Body of pancreas (tissue), 4 donors: ENCODE data around the gene ALKAL2. TPM values are rescaled to one million over a fixed set of nuclear protein-coding genes. Genes with fewer than 3 reads are reported as not detected.

ENCODE experiments used
- ATAC-seq: fragments of 150-250 bp; one replicate; pipeline ENCODE4 v1.9.1; 2016
- DNase-seq, 4 donors: peaks; one replicate each; pipeline ENCODE4 v3.0.0-alpha.2; 2019
- H3K27ac ChIP-seq, 4 donors: fragments of 200-600 bp; sonication (generic); 1 replicate in 3 of 4; 2 replicates in 1 of 4; pipeline versions ENCODE4 v1.5.1 to v1.6.1; 2016 to 2019; ENCODE audit warnings: mild to moderate bottlenecking in 1 of 4, mixed read lengths in 1 of 4, moderate library complexity in 1 of 4
- H3K27me3 ChIP-seq, 2 donors: fragments of 200-600 bp; sonication (generic); one replicate each; pipeline ENCODE4 v1.6.0; 2016; ENCODE audit warnings: mild to moderate bottlenecking in 1 of 2
- H3K36me3 ChIP-seq, 2 donors: fragments of 200-600 bp; sonication (generic); replicated peaks in 1 of 2; 2 replicates each; pipeline ENCODE4 v1.5.1; 2016; ENCODE audit warnings: low read depth in 2 of 2; ENCODE audit not compliant: insufficient read depth in 1 of 2
- H3K4me1 ChIP-seq: fragments of 200-600 bp; sonication (generic); one replicate; pipeline ENCODE4 v1.6.0; 2016
- H3K4me3 ChIP-seq, 2 donors: fragments of 200-600 bp; sonication (generic); 1 replicate in 1 of 2; 2 replicates in 1 of 2; pipeline ENCODE4 v1.5.1; 2016 to 2019
- H3K9me3 ChIP-seq, 3 donors: fragments of 200-600 bp; sonication (generic); 1 replicate in 2 of 3; 2 replicates in 1 of 3; pipeline ENCODE4 v1.5.1; 2016
- CTCF ChIP-seq, 7 experiments: fragments of 450-650 bp in 4 of 7; fragments of 200-600 bp in 3 of 7; sonication (generic) in 3 of 7; IDR thresholded peaks; one replicate each; pipeline ENCODE4 v1.5.1; 2016 to 2019; ENCODE audit warnings: antibody characterized with exemption in 7 of 7
- POLR2A ChIP-seq, 3 donors: fragments of 450-650 bp; IDR thresholded peaks; one replicate each; pipeline ENCODE4 v1.6.1; 2016; ENCODE audit warnings: antibody characterized with exemption in 3 of 3, mild to moderate bottlenecking in 2 of 3
- WGBS, 2 donors: methylation state at CpG; one replicate each; pipeline ENCODE4 v1.1.5; 2017; 5-methylcytosine and 5-hydroxymethylcytosine counted together
- intact Hi-C: fragments of 100-400 bp; cut with DNase I; formaldehyde crosslinking; loops from one replicate; pipeline ENCODE4 v1.15.1; 2023
- total RNA-seq, 2 donors: library from RNA; depleted of rRNA; stranded (reverse); fragments of >200 nt; gene quantifications; one replicate each; pipeline ENCODE4 v1.1.0, GENCODE V29; 2016

ALKAL2 gene
- total RNA-seq, 2 donors from 2014 or later = 56.6 to 104 TPM

GRCh38 chr2:275466-275865 is 12.4 kb downstream of the ALKAL2 start:
- 66 to 69% methylated on average over 6 of the region's 6 CpGs for WGBS, 2 donors
- Histone ChIP-seq H3K9me3 (no peaks in the 10 kb centered on the region), H3K4me1 (peaks cover 70% of the 10 kb centered on the region), H3K4me3 (no peak overlapping the region), H3K36me3 (peaks cover 0 to 4% of the 10 kb centered on the region in 2 donors), H3K27me3 (no peaks in the 10 kb centered on the region), H3K27ac (peak overlapping the region in 2 of 4 donors; percentile 24 to 45)
- intact Hi-C loops = no loop called here
- no peak for TF ChIP-seq POLR2A (IDR thresholded peaks at IDR 0.05)
- TF ChIP-seq CTCF (IDR thresholded peaks at IDR 0.05) = no peak
- DNase-seq (no peak), ATAC-seq (no peak)

GRCh38 chr2:274503-274902 is 13.4 kb downstream of the ALKAL2 start:
- no peak overlapping the region for H3K4me3 ChIP-seq
- no peak overlapping the region for H3K27ac ChIP-seq
- H3K4me1 ChIP-seq = peaks cover 69% of the 10 kb centered on the region
- intact Hi-C loops = no loop called here
- H3K27me3 ChIP-seq = no peaks in the 10 kb centered on the region
- TF ChIP-seq POLR2A (IDR thresholded peaks at IDR 0.05) (no peak), CTCF (IDR thresholded peaks at IDR 0.05) (peak in 2 of 7 experiments; percentile 9 to 19)
- ATAC-seq (no peak), DNase-seq (no peak)
- peaks cover 0 to 4% of the 10 kb centered on the region in 2 donors for H3K36me3 ChIP-seq
- H3K9me3 ChIP-seq = no peaks in the 10 kb centered on the region
- whole genome bisulfite sequencing, 2 donors = 80 to 92% methylated on average over 3 of the region's 3 CpGs

- WGBS, 2 donors = 17 to 39% methylated on average over 6 of the region's 6 CpGs
- Histone ChIP-seq H3K27ac (peak overlapping the region in 1 of 4 donors; percentile 23), H3K27me3 (no peaks in the 10 kb centered on the region), H3K4me1 (peaks cover 65% of the 10 kb centered on the region), H3K9me3 (no peaks in the 10 kb centered on the region), H3K4me3 (no peak overlapping the region), H3K36me3 (peaks cover 0 to 2% of the 10 kb centered on the region in 2 donors)
- no peak for ATAC-seq
- no peak for TF ChIP-seq CTCF (IDR thresholded peaks at IDR 0.05)
- TF ChIP-seq POLR2A (IDR thresholded peaks at IDR 0.05) = no peak
- intact Hi-C loops = no loop called here
- DNase-seq = peak in 2 of 4 donors; percentile 31 to 38
These were observed 14.6 kb downstream of the ALKAL2 start for GRCh38 chr2:273333-273732.

- Histone ChIP-seq H3K27ac (no peak overlapping the region), H3K9me3 (no peaks in the 10 kb centered on the region), H3K4me3 (no peak overlapping the region), H3K27me3 (no peaks in the 10 kb centered on the region), H3K4me1 (peaks cover 58% of the 10 kb centered on the region), H3K36me3 (peaks cover 0 to under 1% of the 10 kb centered on the region in 2 donors)
- 80 to 91% methylated on average over 12 of the region's 12 CpGs for WGBS, 2 donors
- no peak for ATAC-seq
- TF ChIP-seq CTCF (IDR thresholded peaks at IDR 0.05) = no peak
- no peak for TF ChIP-seq POLR2A (IDR thresholded peaks at IDR 0.05)
- DNase-seq = no peak
- intact Hi-C loops = no loop called here
These were observed 16.0 kb downstream of the ALKAL2 start for GRCh38 chr2:271917-272316.

GRCh38 chr2:270861-271260 is 17.0 kb downstream of the ALKAL2 start:
- H3K4me3 ChIP-seq = no peak overlapping the region
- DNase-seq (no peak), ATAC-seq (no peak)
- no peak overlapping the region for H3K27ac ChIP-seq
- TF ChIP-seq CTCF (IDR thresholded peaks at IDR 0.05) = no peak
- no peak for TF ChIP-seq POLR2A (IDR thresholded peaks at IDR 0.05)
- intact Hi-C loops = no loop called here
- no peaks in the 10 kb centered on the region for H3K36me3 ChIP-seq
- H3K4me1 ChIP-seq = peaks cover 64% of the 10 kb centered on the region
- no peaks in the 10 kb centered on the region for H3K27me3 ChIP-seq
- 63 to 81% methylated on average over 4 of the region's 4 CpGs for WGBS, 2 donors
- no peaks in the 10 kb centered on the region for H3K9me3 ChIP-seq
